ENCODE measurements around the gene HSPA9. TPM values are rescaled to one million over a fixed set of nuclear protein-coding genes. Genes with fewer than 3 reads are reported as not detected.

Gene HSPA9
- total and polyA plus RNA-seq, 2 of the 8 experiments (the other 6 are each of a cell fraction or from before 2014, with no cell fraction given), result 191 to 395 TPM

DNA sequence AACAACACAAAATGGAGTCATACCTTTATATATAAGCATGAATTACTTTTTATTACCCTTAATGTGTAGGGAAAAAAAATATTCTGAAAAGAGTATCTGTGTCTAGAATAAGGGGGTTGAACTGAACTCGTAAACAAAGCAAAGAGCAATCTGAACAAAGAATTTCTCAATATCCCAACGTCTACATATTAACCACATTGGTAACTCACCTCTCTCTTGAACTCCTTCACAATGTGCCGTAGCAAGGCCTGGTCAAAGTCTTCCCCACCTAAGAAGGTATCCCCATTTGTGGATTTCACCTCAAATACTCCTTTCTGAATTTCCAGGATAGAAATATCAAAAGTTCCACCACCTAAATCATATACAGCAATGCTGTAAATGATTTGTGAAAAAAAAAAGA is 8.4 kb downstream of the HSPA9 start (continued):
- no peak for TF ChIP-seq SRF (IDR thresholded peaks at IDR 0.05; ENCODE audit: low read depth, low read length)
- TF ChIP-seq HDAC6 (IDR thresholded peaks at IDR 0.05; ENCODE audit: low read depth, low read length), result no peak
- no peak for TF ChIP-seq BRCA1 (IDR thresholded peaks at IDR 0.05; ENCODE audit: low read depth, low read length)
- TF ChIP-seq YY1 (IDR thresholded peaks at IDR 0.05; ENCODE audit: low read depth, low read length), result no peak
